Measurements from ENCODE around the gene TRPV5.

TRPV5 gene

GRCh38 chr7:142862351-142862750, 71.2 kb downstream of the TRPV5 start:
- FAIRE-seq, result no peak
- DNase-seq (ENCODE audit: extremely low spot score, insufficient read length, low read depth), result no peak

- no peak for DNase-seq (ENCODE audit: extremely low spot score, insufficient read length, low read depth)
- no peak for FAIRE-seq
These were observed 72.6 kb downstream of the TRPV5 start for GRCh38 chr7:142860968-142861367.

GRCh38 chr7:142859829-142860228, 73.7 kb downstream of the TRPV5 start:
- DNase-seq (ENCODE audit: extremely low spot score, insufficient read length, low read depth) (no peak), FAIRE-seq (no peak)

- DNase-seq (ENCODE audit: extremely low spot score, insufficient read length, low read depth), result no peak
- no peak for FAIRE-seq
These were observed 74.1 kb downstream of the TRPV5 start for GRCh38 chr7:142859411-142859810.
